Measurements from ENCODE around the gene NRXN3. TPM values are rescaled to one million over a fixed set of nuclear protein-coding genes. Genes with fewer than 3 reads are reported as not detected.

Gene NRXN3
- total RNA-seq, 1 donor: under 0.01 TPM

DNA sequence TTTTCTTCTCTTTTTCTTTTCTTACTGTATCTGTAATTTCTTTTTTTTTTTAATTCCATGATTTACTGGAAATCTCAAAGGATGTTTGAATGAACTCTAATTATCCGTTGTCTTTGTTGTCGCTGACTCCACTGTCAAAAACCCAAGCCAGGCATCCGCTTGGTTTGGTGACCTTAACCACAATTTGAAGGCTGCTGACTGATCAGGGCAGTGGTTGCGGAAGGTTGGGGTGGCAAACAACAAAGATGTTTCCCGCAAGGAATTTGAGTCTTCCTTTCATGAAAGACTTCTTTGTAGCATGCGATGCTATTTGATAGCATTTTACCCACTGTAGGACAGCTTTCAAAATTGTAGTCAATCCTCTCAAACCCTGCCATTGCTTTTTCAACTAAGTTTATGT, 1027.3 kb downstream of the NRXN3 start:
- H3K4me1 ChIP-seq (ENCODE audit: insufficient read depth, low read length): no peaks in the 10 kb centered on the region
- H3K9me3 ChIP-seq (ENCODE audit: low read depth, low read length): no peaks in the 10 kb centered on the region
- H3K4me3 ChIP-seq (ENCODE audit: low read length): no peak overlapping the region
- no peaks in the 10 kb centered on the region for H3K27me3 ChIP-seq (ENCODE audit: insufficient read depth, low read length)

DNA sequence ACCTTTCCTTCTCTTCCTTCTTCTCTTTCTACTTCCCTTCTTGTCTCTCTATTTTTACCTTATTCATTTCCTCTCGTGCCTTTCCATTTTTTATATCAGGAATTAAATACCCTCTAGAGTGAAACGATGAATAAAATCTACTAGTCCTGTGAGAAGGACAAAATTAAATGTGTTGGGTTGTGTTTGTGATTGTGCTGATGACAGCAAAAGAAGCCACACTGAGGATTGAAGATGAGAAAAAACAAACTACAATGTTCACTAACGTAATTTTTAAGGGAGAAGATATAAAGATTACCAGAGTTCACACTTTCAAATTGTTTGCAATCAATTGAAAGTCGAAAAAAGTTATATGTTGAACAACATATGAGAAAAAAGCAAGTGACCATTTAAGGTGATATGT, 1029.0 kb downstream of the NRXN3 start:
- Histone ChIP-seq H3K4me3 (ENCODE audit: low read length) (no peak overlapping the region), H3K4me1 (ENCODE audit: insufficient read depth, low read length) (no peaks in the 10 kb centered on the region), H3K9me3 (ENCODE audit: low read depth, low read length) (no peaks in the 10 kb centered on the region), H3K27me3 (ENCODE audit: insufficient read depth, low read length) (no peaks in the 10 kb centered on the region)

DNA sequence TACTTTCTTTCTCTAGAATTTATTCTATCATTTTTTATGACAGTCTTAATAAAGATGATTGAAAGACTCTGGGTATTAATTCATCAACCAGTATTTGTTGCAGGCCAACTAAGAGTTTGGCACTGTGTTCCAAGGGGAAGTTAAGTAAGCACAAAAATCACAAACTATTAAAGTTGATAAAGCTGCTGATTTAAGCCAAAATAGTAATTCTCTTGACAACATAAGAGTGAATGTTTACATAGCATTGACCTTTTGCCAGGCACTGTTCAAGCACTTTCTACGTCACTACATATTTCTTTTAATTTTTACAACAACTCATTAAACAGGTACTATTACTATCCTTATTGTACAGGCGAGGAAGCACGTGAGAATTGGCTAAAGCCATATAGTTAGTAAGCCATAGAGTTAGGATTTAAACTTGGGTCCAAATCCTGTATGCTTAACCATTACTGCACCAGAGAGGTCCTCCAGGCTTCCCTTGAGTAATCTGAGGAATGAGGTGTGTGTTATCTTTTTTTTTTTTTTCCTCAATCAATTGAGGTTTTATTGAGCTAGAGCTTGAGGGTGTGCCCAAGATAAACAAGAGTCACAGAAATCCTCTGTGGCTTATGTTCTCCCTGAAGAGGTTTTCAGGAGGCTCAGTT, 1031.5 kb downstream of the NRXN3 start:
- Histone ChIP-seq H3K27me3 (ENCODE audit: insufficient read depth, low read length) (no peaks in the 10 kb centered on the region), H3K9me3 (ENCODE audit: low read depth, low read length) (no peaks in the 10 kb centered on the region), H3K4me3 (ENCODE audit: low read length) (no peak overlapping the region), H3K4me1 (ENCODE audit: insufficient read depth, low read length) (no peaks in the 10 kb centered on the region)

DNA sequence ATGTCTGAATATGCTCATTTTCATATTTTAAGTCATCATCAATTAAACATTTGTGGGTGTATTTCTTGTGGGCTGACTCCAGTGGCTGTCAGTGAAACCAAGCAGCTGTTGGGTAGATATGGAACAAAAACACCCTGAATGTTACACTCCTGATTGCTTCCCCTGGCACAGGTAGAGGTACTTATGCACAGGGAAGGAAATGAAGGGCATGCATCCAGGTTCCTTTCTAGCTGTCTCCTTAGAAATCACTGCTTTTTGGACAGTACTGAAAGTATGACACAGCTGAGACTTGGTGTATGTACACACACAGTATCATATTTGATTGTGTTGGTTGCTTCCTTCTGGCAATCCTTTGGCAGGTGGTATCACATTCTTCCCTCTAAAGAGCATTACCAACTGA, 1034.4 kb downstream of the NRXN3 start:
- H3K27me3 ChIP-seq (ENCODE audit: insufficient read depth, low read length): no peaks in the 10 kb centered on the region
- H3K4me3 ChIP-seq (ENCODE audit: low read length): no peak overlapping the region
- H3K9me3 ChIP-seq (ENCODE audit: low read depth, low read length): no peaks in the 10 kb centered on the region
- H3K4me1 ChIP-seq (ENCODE audit: insufficient read depth, low read length): no peaks in the 10 kb centered on the region

DNA sequence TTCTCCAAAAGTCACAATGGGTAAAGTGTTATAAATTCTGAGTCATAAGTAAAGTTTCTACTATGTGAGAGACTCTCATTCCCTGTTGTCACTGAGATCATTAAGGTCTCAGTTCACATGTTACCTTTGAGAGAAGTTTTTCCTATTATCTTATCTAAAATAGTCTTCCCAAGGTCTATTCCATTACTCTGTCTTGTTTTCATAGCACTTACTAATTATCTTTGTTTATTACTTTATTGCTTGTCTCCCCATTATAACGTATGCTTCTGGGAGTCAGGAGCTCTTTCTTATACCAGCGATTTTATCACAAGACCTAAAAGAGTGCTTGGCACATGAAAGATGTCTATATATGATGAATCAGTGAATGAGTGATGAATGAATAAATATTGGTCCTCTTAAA, 1039.2 kb downstream of the NRXN3 start:
- Histone ChIP-seq H3K9me3 (ENCODE audit: low read depth, low read length) (no peaks in the 10 kb centered on the region), H3K4me1 (ENCODE audit: insufficient read depth, low read length) (no peaks in the 10 kb centered on the region), H3K27me3 (ENCODE audit: insufficient read depth, low read length) (no peaks in the 10 kb centered on the region), H3K4me3 (ENCODE audit: low read length) (no peak overlapping the region)

DNA sequence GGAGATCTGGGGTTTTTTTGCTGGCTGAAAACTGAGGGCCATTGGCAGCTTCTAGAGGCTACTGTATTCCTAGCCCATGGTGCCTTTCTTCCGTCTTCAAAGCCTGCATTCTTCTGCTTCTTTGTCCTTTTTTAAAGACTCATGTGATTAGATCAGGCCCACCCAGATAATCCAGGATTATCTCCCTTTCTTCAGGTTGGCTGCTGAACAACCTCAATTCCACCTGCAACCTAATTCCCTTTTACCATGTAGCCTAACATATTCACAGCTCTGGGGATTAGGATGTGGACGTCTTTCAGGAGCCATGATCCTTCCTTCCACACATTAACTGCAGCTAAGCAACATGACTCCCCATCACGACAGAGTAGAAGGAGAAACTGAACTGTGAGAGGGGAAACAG, 1055.6 kb downstream of the NRXN3 start:
- Histone ChIP-seq H3K4me1 (ENCODE audit: insufficient read depth, low read length) (no peaks in the 10 kb centered on the region), H3K27me3 (ENCODE audit: insufficient read depth, low read length) (no peaks in the 10 kb centered on the region), H3K9me3 (ENCODE audit: low read depth, low read length) (no peaks in the 10 kb centered on the region), H3K4me3 (ENCODE audit: low read length) (no peak overlapping the region)

DNA sequence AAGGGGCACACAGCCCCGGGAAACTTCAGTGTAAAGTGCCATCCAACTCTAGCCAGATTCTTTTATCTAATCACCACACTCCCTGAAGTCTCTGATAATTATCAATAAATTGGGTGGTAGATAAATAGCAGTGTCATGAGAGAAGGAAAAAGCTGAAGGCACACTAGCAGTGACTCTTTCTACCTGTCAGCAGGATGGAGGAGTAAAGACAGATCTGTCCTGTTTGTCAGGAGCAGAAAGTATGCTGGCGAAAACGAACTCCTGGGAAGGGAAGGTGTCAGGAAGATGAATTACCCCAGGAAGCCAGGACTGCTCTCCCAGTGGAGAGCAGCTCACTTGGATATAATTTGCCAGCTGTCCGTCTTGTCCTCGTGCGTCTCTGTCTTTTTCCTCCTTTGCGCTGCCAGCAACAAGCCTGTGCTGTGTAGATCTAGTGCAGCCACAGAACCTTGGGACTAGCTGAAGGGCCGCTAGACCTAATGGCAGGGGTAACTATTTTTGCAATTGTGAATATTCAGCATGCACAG, 1059.3 kb downstream of the NRXN3 start:
- Histone ChIP-seq H3K4me1 (ENCODE audit: insufficient read depth, low read length) (no peaks in the 10 kb centered on the region), H3K9me3 (ENCODE audit: low read depth, low read length) (no peaks in the 10 kb centered on the region), H3K27me3 (ENCODE audit: insufficient read depth, low read length) (no peaks in the 10 kb centered on the region), H3K4me3 (ENCODE audit: low read length) (no peak overlapping the region)

DNA sequence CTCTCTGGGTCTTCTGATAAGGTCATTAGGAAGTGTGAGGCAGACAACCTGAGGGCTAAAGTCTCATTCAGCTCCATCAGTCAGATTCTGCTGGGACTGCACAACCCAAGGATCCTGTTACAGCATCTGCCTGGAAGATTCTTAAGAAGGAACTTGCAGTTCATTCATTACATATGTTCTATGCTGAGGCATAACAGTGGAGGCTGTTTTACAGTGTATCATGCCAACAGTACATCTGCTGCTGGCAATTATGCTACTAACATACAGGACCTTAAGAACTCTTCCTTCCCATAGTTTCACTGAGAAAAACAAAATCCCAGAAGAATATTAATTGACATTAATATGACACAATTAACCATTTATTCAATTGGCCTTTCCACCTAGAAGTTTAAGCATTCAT, 1072.5 kb downstream of the NRXN3 start:
- H3K9me3 ChIP-seq (ENCODE audit: low read depth, low read length): no peaks in the 10 kb centered on the region
- no peaks in the 10 kb centered on the region for H3K27me3 ChIP-seq (ENCODE audit: insufficient read depth, low read length)
- H3K4me1 ChIP-seq (ENCODE audit: insufficient read depth, low read length): no peaks in the 10 kb centered on the region
- no peak overlapping the region for H3K4me3 ChIP-seq (ENCODE audit: low read length)

DNA sequence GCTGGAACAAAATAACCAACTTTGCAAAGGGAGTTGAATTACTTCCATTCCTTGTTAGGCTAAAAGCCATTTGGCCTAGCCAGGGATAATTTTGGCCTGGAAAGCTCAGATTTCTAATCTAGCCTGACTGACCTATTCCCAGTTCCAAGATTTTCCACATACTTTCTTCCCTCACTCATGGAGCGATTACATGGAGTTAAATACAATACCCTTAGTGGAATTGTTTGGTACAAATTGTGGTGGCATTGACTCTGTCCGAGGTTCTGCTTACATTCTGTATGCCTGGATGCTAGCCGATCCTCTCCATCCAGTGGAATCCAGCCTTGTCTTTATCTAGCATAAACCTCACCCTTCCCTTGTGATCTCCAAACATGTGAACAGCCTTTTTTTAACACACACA, 1076.0 kb downstream of the NRXN3 start:
- no peaks in the 10 kb centered on the region for H3K9me3 ChIP-seq (ENCODE audit: low read depth, low read length)
- no peaks in the 10 kb centered on the region for H3K27me3 ChIP-seq (ENCODE audit: insufficient read depth, low read length)
- no peaks in the 10 kb centered on the region for H3K4me1 ChIP-seq (ENCODE audit: insufficient read depth, low read length)
- no peak overlapping the region for H3K4me3 ChIP-seq (ENCODE audit: low read length)

DNA sequence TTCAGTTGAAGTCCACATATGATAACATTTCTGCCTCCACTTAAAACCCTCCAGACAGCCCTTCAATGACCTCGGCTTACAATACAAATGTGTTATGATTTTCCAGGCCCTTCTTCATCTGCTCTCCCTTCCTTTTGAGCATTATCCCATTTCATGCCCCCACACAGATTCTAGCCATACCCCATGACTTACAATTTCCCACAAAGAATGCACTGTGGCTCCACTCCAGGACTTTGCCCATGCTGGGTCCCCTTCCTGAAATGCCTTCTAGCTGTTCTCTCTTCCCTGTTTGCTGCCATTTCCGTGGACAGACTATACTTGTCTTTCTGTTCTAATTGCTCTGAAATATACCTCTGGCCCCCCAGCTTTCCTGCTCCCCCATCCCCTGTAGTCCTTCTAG, 1078.0 kb downstream of the NRXN3 start:
- no peak overlapping the region for H3K4me3 ChIP-seq (ENCODE audit: low read length)

DNA sequence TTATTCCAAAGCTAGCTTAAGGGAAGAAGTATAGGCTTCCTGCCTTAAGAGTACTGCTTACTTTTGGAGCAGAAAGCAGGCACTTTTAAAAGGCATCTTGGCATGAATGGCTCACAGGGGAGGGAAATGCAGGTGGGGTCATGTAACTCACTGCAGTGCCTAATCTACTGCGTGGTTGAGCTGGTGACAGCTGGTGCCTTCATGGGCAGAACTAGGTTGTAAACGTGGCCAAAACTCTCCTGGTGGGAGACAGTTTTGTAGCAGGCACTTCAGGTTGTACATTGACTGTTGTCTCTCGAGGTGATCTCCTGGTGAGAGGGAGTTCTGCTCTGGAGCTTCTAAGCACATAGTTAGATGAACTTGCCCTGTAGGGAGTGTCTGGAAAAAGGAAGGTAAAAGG, 1078.6 kb downstream of the NRXN3 start:
- no peaks in the 10 kb centered on the region for H3K27me3 ChIP-seq (ENCODE audit: insufficient read depth, low read length)
- no peak overlapping the region for H3K4me3 ChIP-seq (ENCODE audit: low read length)
- H3K4me1 ChIP-seq (ENCODE audit: insufficient read depth, low read length): no peaks in the 10 kb centered on the region
- H3K9me3 ChIP-seq (ENCODE audit: low read depth, low read length): no peaks in the 10 kb centered on the region

More for the DNA sequence above, 1078.0 kb downstream of the NRXN3 start:
- Histone ChIP-seq H3K4me1 (ENCODE audit: insufficient read depth, low read length) (no peaks in the 10 kb centered on the region), H3K9me3 (ENCODE audit: low read depth, low read length) (no peaks in the 10 kb centered on the region), H3K27me3 (ENCODE audit: insufficient read depth, low read length) (no peaks in the 10 kb centered on the region)

DNA sequence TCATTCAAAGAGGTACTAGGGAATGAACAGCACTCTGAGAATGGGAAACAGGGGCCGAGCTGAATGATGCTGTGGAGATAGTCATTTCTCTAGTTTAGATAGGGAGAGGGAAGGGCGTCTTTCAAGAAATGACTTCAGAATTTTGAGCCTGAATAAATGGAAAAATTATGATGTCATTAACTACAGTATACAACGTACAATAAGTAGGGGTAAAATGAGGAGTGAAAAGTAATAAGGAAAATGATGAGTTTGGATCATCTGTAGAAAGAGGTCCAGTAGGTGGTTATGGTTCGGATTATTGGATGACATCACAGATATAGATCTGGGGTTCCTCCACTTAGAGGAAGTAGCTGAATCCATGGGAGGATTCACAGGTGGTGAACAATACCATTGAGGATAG, 1081.1 kb downstream of the NRXN3 start:
- no peaks in the 10 kb centered on the region for H3K9me3 ChIP-seq (ENCODE audit: low read depth, low read length)
- H3K27me3 ChIP-seq (ENCODE audit: insufficient read depth, low read length): no peaks in the 10 kb centered on the region
- H3K4me3 ChIP-seq (ENCODE audit: low read length): no peak overlapping the region
- no peaks in the 10 kb centered on the region for H3K4me1 ChIP-seq (ENCODE audit: insufficient read depth, low read length)

DNA sequence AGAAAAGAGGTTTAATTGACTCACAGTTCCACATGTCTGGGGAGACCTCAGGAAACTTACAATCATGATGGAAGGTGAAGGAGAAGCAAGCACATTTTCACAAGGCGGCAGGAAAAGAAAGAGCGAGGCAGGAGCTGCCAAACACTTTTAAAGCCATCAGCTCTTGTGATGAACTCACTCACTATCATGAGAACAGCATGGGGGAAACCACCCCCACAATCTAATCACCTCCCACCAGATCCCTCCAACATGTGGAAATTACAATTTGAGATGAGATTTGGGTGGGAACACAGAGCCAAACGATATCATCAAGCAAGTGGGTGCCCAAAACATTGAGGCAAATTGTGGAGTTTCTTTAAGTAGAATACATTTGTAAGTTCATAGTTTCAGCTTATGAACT, 1083.4 kb downstream of the NRXN3 start:
- H3K9me3 ChIP-seq (ENCODE audit: low read depth, low read length): no peaks in the 10 kb centered on the region
- H3K27me3 ChIP-seq (ENCODE audit: insufficient read depth, low read length): no peaks in the 10 kb centered on the region
- no peak overlapping the region for H3K4me3 ChIP-seq (ENCODE audit: low read length)
- no peaks in the 10 kb centered on the region for H3K4me1 ChIP-seq (ENCODE audit: insufficient read depth, low read length)

DNA sequence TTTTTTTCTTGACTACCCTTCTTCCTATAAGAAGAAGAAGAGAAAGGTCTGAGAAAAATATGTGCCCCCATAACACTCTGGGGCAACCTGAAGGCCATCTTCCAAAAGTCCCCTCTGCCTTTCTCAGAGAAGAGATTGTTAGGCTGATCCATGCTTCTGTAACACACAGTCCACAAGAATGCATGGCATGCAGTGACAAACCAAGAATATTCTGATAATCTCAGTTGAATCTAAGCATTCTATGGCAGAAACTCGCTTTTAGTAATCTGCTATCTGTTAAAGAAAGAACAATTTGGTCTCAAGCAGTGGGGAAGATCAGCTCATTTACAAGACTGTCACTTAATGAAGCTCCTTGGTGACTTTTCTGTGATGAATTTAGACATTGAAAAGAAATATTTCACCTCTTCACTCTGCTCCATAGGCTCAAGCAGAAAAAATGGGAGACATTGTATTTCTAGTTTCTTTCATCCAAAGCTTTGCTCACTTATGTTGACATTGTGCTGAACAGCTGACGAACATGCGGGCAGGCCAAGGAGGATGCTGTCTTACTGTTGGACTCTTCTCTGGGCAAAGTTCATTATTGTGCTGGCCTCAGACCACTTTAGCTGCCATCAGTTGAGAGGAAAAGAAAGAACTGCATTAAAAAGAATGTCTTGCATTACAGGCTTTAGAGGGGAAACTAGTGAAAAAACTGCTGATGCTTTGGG, 1084.0 kb downstream of the NRXN3 start:
- no peaks in the 10 kb centered on the region for H3K4me1 ChIP-seq (ENCODE audit: insufficient read depth, low read length)
- no peak overlapping the region for H3K4me3 ChIP-seq (ENCODE audit: low read length)
- no peaks in the 10 kb centered on the region for H3K9me3 ChIP-seq (ENCODE audit: low read depth, low read length)
- no peaks in the 10 kb centered on the region for H3K27me3 ChIP-seq (ENCODE audit: insufficient read depth, low read length)

DNA sequence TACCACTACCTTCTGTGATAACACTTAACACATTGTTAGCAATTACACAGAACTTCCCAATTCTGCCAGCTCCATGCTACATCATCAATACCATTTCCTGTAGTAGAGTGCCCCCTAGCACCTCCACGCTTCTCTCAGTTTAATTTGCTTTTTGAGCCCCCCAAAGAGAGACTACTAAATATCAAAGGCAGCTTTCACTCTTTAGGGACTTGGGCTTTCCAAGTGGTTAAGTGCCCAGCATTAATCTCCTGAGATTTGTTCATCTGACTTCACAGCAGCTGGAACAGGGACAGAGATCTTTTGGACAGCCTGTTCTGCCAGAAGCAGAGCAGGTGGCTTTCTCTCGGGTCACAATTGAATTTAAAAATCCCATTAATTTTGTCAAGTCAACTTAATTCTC, 1086.2 kb downstream of the NRXN3 start:
- H3K27me3 ChIP-seq (ENCODE audit: insufficient read depth, low read length): no peaks in the 10 kb centered on the region
- H3K4me3 ChIP-seq (ENCODE audit: low read length): no peak overlapping the region
- no peaks in the 10 kb centered on the region for H3K9me3 ChIP-seq (ENCODE audit: low read depth, low read length)
- no peaks in the 10 kb centered on the region for H3K4me1 ChIP-seq (ENCODE audit: insufficient read depth, low read length)

DNA sequence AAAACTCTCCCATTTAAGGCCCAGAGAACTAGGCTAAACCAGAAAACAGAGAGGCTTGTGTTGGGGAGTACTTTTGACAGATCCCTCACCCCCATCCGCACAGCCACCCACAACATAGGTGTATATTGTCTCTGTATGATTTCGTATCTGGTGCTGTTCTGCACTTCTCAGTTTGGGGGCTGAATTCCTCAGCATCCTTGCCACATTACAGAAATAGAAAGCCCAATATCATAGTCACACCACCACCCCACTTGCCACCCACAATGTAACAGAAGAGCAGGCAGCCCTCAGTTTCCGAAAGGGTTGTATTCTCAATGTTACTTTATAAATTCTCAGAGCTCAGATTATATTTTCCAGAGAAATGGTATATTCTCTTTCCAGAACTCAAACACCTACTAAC, 1090.2 kb downstream of the NRXN3 start:
- Histone ChIP-seq H3K9me3 (ENCODE audit: low read depth, low read length) (no peaks in the 10 kb centered on the region), H3K4me3 (ENCODE audit: low read length) (no peak overlapping the region), H3K4me1 (ENCODE audit: insufficient read depth, low read length) (no peaks in the 10 kb centered on the region), H3K27me3 (ENCODE audit: insufficient read depth, low read length) (no peaks in the 10 kb centered on the region)
